Measurements from ENCODE around the gene GON4L.
A peak's percentile ranks its signal among the peaks of the same experiment; 100 is the strongest.
"Not testable (repeated sequence)": the region's sequence is repeated elsewhere in the genome, so short reads cannot be mapped to it uniquely, and the experiment has no call there.

Gene GON4L

DNA sequence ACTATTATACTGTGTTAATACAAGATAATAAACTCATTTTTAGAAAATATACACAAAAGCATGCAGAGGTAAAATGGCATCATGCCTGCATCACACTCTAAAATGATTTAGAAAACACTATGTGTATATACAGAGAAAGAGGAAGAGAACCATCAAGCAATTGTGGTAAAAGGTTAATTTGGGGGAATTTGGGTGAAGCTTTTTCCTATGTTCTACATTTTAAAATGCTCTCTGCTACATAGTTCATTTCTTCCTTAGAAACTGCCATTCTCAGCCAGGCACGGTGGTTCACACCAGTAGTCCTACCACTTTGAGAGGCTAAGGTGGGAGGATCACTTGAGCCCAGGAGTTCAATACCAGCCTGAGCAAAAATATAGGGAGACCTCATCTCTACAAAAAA is 44.1 kb downstream of the GON4L start:
- DNase-seq, result no peak

DNA sequence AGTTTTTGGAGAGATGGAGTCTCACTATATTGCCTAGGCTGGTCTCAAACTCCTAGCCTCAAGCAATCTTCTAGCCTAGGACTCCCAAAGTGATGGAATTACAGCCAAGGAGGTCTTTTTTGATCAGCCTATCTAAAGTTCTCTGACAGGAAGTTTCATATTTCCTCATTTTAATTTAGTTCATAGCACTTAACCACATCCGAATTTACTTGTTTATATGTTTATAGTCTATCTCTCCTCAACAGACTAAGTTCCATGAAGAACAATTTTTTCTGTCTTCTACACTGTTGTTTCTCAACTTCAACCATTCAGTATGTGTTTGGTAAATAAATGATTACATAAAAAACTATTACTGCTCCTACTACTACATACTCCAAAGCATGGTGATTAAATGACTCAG is 47.9 kb downstream of the GON4L start:
- no peak for DNase-seq

DNA sequence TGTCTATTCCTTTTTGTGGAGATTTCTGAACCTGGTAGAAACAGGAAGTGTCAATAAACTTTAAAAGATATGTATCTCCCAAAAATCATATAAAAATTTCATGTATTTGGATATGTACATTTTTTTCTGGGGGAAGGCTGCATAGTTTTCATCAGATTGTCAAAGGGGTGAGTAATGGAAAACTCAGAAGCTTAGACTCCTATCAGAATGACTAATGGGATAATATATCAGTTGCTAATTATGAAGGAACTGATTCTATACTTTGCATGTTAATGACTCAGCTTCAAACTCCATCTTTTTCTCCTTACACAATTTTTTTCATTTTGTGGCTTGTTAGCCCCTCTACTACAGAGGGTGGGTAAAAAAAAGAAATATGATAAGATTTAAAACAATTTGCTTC is 55.9 kb downstream of the GON4L start:
- peak; percentile 75 for DNase-seq

DNA sequence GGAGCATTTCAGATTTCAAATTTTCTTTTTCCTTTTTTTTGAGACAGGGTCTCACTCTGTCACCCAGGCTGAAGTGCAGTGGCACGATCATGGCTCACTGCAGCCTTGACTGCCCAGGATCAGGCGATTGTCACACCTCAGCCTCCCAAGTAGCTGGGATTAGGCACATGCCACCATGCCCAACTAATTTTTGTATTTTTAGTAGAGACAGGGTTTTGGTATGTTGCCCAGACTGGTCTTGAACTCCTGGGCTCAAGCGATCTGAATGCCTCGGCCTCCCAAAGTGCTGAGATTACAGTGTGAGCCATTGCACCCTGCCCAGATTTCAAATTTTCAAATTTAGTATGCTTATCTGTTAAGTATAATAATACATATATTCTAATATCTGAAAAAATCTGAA is 61.4 kb downstream of the GON4L start:
- not testable (repeated sequence) for DNase-seq

DNA sequence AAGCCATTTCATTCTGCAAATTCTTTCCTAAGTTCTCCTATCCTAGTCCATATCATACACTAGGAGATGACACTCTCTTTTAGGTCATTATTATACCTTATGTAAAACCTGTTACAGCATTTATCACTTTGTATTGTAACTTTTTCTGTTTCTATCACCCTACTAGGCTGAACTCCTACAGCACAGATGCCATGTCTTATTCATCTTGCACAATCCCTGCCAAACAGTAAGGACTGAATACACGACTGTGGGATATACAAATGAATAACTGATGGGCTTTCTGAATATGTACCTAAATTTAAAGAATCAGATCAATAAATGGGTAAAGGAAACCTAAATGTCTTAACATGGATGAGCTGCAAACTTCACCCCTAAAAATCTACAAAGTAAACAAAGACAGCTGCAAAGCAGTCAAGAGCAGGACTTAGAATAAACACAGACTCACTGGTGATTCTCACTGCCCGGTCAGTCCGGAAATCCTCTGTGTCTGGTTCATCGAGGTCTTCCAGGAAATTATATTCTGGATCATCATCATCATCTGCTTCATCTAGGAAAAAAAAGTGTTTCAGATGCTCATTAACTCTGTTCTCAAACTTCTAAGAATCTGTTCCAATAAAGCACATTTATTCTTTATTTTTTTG is 62.3 kb downstream of the GON4L start:
- DNase-seq, result peak; percentile 66

DNA sequence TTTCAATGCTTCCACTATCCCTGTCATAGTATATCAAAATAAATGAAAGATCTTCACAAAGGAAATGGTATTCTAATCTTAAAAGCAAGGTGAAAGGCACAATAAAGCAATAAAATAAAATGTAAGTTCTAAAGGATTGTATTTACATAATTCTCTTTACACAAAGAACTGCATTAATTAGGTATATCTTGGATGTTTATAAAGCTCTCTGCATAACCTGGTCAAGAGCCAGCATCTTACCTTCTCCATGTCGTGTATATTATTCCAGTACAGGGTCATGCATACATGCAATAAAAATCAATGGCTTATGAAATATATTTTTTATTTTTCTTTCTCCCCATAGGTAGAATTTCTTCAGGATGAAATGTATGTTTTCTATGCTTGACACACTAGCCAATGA is 63.8 kb downstream of the GON4L start:
- no peak for DNase-seq

DNA sequence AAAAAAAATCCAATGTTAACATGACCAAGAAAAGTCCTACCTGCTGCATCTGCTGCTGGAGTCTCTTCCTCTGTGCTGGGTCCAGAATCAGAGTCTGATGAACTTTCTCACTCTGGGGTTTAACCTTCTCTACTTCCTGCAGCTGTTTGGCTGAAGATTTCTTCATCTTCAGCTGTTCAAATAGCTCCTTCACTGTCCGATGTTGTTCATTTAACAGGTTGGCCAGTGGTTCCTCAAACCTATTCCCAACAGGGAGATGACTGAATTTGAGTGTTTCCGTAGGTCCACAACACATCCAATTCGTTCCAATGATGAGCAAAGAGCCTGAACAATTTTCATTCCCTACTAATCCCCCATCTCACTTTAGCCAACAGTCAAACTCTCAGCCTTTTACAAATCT is 79.4 kb downstream of the GON4L start:
- DNase-seq, result no peak

DNA sequence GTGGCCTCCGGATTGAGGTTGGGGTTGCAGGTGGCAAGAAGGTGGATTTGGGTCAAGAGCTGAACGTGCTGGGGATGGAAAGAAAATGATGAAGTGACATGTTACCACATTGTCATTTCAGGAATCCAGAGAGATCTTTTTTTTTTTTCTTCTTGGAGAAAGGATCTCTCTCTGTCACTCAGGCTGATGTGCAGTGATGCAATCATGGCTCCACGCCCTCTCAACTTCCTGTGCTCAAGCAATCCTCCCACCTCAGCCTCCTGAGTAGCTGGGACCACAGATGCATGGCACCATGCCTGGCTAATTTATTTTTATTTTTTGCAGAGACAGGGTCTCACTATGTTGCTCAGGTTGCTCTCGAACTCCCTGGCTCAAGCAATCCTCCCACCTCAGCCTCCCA is 80.6 kb downstream of the GON4L start:
- peak; percentile 1 for DNase-seq

DNA sequence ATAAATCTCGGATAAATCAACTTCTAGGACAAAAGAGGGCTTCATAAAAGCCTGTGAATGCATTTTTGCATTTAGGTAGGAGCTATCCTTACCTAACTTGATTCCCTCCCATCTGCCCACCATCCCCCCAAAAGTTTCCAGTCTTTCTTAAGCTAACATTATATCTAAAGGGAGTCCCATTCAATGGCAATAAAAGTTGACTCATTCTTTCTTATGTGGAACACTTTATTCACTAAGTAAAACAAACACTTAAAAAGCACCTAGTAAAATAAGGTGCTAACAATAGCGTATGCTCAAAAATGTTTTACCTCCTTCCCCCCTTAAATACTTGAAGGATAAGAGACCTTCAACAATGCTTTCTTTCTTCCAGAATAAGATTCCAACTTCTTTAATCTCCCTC is 83.8 kb downstream of the GON4L start:
- no peak for DNase-seq

DNA sequence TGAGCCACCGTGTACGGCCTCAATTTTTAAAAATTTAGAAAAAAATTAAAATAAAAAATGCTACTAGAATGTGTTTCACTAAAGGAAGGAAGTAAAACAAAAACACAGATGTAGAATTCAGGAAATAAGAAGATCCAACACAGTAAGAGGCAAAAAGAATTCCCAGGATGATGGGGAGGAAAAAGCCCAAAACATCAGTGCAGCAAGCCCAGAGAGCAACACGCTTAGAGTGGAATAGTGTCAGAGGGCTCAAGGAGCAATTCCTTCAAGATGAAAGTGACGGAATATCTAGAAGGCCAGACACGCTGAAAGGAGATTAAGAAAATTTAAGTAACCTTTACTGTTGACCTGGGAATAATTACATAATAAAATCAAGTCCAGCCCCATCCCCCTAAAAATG is 87.8 kb downstream of the GON4L start:
- no peak for DNase-seq

DNA sequence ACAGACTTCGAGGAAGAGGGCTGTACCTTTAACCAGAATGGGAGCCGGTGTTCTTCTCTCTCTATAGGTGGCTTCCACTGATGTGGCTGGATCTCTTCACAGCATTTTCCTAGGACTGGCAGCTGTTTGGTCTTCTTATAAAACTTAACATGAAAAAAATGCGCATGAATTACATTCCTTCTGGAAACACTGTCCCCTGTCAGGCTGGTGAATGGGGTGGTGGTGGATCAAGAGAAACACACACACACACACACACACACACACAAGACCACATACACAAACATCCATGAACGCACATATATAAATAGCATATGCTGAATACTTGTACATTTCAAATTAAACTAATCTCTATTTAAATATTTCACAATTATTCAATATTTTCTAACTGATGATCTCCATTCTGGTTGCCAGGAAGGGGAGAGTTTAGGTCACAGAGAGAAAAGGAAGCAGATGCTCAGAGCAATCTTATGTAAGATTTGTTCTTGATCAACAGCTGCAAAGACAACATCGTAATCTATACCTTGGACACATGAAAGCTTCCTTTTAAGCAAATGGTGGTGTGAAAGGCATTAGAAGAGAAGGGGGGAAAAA is 89.5 kb downstream of the GON4L start:
- not testable (repeated sequence) for DNase-seq

DNA sequence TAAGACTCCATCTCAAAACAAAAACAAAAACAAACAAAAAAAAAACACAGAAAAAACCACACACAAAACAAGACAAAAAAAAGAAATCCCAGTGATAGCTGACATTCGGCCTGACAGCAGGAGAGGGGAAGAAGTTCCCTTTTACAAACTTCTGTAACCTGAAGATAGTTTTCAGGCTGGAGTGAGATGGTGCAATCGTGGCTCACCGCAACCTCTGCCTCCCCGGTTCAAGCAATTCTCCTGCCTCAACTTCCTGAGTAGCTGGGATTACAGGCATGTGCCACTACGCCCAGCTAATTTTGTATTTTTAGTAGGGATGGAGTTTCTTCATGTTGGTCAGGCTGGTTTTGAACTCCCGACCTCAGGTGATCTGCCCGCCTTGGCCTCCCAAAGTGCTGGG is 93.0 kb downstream of the GON4L start:
- DNase-seq, result not testable (repeated sequence)

DNA sequence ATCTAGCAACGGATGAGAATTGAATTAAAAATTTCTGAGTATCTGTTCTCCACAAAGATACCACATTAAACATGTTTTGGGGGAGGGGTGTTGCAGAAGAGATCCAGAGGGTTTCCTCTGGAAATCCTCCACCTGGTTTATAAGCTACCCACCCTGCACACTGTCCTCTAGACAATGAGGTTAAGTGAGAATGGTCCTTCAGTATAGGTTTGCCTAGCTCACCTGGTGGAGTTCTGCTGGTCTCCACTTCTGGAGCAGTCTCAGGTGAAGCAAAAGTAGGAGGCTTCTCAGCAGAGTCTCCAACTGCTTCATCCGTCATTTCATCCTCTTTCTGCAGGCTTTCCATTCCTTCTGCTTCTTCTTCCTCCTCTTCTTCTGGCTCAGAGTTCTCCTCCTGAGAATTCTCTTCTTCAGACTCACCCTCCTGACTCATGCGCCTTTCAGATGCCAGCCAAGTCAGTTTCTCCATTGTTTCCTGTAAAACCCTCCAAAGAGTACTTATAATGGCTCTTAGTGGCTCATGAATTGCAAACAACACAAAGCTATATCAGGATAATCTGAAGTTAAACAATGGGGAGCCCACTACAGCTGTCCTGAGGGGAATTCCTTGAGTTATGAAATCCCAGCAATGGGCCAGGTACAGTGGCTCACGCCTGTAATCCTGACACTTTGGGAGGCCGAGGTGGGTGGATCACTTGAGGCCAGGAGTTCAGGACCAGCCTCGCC is 93.8 kb downstream of the GON4L start:
- peak; percentile 85 for DNase-seq

DNA sequence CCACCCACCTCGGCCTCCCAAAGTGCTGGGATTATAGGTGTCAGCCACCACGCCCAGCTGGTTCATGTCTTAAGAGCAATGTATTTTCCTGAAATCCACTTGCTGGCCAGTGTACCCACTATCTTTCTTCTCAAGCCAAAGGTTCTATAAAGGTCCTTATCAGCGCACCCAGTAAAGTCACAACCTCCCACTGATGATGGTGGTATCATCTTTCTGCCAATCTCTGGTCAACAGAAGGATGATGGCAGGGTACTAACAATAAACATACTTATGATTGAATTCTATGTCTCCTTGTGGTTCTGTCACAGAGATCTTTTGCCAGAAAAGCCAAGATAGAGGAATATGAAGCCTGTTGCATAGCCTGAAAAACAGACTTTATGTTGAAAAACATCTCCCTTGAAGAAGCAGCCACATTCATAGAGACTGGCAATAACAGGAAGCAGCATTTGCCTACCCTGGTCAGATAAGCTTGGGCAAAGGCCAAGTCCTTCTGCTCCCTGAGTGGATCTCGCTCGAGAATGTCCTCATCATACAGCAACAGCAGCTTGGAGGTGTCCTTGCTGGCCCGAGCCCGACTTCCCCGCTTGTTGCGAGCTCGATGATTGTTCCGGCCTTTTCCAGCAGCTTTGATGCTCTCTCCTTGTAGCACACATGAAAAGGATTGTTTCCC is 95.1 kb downstream of the GON4L start:
- DNase-seq, result no peak

DNA sequence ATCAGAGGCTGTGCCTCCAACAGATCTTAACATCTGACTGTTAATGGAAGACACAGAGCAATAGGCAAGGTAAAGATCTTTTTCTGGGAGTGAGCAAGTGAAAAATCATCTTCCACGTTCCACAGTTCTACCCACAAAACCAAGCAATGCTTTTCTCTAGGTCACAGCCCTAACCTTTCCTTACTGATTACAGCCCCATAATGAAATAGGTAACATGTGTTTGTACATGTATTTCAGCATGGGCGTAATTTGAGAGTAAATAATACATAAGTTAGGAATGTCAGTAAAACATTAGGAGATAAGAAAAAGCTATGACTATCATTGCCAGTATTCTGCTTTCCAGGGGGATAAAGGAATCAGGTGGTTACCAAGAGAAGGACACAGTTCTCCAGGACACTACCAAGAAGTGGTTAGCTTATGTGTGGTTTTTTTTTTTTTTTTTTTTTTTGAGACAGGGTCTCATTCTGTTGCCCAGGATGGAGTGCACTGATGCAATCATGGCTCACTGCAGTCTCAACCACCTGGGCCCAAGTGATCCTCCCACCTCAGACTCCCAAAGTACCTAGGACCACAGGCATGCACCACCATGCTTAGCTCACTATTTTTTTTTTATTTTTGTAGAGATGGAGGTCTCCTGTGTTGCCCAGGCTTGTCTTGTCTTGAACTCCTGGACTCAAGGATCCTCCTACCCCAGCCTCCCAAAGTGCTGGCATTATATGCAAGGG is 96.1 kb downstream of the GON4L start:
- DNase-seq, result no peak

DNA sequence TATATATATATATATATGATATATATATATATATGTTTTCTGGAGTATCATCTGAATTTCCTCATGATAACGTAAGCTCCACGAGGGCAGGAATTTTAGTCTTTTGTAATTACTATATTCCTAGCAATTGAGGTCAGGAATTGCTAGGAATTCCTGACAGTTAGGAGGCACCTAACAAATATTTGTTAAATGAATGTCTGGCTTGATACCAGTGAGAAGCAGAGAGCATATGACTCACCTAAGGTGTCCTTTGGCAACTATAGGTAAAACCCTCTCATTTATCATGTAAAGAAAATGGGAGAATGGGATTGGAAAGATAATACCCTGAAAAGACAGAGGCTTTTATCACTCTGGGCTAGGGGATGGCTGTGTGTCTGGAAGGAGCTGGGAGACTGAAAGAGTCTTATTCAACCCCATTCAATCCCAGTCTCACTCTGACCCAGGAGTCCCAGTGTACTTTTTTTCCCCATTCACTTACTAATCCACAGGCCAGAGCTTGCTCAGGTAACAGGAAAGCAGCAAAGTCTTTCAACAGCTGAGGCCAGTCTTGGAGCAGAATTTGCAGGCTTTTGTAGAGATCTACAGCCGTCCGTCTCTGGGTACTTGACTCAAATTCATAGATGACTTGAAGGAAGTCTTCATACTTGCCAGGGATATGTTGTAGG is 96.9 kb downstream of the GON4L start:
- no peak for DNase-seq

DNA sequence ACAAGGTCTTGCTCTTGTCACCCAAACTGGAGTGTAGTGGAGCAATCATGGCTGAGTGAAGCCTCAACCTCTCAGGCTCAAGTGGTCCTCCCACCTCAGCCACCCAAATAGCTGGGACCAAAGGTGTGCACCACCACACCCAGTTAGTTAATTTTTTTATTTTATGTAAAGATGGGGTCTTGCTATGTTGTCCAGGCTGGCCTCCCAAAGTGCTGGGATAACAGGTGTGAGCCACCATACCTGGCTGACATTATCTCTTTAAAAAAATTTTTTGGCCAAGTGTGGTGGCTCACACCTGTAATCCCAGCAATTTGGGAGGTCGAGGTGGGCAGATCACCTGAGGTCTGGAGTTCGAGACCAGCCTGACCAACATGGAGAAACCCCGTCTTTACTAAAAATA is 98.0 kb downstream of the GON4L start:
- not testable (repeated sequence) for DNase-seq

DNA sequence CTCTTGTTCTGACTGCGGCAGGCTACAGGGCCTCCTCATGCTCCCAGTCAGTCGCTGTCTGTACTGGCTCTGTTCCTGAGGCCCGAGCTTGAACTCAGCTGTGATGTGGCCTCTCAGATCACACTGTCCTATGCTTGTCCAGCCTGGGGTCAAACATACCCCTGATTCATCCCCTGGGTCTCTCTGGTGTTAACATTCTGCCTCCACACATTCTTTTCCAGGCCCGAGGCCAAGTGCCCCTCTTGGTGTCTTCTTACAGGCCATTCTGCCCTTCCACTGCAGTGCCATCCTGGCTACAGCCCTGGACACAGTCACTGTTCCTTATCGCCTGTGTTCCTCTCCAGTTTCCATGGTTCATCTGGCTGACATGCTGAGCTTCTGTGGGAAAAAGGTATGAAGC is 108.9 kb downstream of the GON4L start:
- DNase-seq, result not testable (repeated sequence)

DNA sequence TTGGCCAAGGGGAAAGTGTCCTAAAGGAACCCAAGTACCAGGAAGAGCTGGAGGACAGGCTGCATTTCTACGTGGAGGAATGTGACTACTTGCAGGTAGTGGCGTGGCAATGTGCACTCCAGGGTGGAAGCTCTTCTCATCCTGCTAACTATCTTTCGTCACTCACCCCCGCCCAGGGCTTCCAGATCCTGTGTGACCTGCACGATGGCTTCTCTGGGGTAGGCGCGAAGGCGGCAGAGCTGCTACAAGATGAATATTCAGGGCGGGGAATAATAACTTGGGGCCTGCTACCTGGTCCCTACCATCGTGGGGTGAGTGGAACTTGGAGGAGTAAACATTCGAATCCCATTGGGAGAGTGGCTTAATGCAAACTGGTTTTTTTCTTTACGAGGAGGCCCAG is 109.4 kb downstream of the GON4L start:
- not testable (repeated sequence) for DNase-seq

DNA sequence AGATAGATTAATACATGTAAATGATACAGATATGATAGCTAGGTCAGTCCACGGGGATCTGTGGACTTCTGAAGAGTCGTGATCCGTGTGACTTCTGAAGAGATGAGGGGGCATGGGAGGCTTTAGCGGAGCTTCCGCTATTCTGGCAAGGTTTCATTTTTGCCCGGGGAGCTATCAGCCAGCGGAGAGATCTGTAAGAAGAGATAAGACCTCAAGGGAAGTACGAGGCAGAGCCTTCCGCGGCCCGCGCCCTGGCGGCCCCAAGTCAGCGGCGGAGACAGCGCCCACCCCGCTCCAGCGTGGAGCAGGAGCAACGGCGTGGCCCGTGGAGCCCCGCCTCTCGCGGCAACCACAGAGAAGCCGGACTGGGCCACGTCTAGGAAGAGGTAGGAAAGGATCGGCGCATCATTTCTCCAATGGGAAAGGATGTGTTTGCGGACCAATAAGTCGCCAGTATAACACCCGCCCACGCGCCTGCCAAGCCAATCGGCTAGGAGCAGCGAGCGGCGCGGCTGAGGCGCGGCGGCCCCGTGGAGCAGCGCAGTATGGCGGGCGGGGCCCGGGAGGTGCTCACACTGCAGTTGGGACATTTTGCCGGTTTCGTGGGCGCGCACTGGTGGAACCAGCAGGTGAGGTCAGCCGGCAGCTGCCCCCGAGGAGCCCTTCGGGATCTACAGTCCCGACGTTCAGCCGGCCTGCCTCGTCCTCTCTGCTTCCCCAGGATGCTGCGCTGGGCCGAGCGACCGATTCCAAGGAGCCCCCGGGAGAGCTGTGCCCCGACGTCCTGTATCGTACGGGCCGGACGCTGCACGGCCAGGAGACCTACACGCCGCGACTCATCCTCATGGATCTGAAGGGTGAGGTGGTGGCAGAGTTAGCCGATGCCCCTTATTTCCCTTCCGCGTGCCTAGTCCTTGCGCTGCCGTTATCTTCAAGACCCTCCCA is 111.5 kb downstream of the GON4L start:
- DNase-seq, result peak; percentile 96

DNA sequence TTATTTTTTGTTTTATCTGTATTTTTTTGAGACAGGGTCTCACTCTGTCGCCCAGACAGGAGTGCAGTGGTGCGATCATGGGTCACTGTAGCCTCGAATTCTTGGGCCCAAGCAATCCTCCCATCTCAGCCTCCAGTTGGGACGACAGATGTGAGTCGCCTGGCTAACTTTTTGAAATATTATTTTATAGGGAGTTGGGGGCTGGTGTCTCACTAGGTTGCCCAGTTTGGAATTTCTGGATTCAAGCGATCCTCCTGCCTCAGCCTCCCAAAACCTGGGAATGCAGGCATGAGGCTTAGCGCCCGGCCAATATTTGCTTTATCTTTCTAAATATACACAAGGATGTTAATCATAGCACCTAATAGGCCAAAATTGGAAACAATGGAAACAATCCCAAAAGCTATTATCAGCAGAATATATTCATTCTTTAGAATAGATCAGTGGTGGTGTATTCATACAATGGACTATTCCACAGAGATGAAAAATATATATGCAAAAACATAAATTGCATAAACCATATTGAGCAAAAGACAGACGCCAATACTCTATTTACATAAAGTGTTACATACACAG is 112.2 kb downstream of the GON4L start:
- DNase-seq, result no peak

Data from HCEC 1CT (cell line).